K562 treated with DMSO at 1 percent for 12 hours (cell line): ENCODE data around the gene SFTPB. TPM values are rescaled to one million over a fixed set of nuclear protein-coding genes. Genes with fewer than 3 reads are reported as not detected.

Source experiments
- total RNA-seq: library from RNA; unstranded; fragments of 300-600 nt; gene quantifications from 2 replicates; pipeline ENCODE4 v1.2.3, GENCODE V29; 2022; ENCODE audit not compliant: insufficient read depth

Gene SFTPB
- total RNA-seq: not detected in 2 replicates

DNA sequence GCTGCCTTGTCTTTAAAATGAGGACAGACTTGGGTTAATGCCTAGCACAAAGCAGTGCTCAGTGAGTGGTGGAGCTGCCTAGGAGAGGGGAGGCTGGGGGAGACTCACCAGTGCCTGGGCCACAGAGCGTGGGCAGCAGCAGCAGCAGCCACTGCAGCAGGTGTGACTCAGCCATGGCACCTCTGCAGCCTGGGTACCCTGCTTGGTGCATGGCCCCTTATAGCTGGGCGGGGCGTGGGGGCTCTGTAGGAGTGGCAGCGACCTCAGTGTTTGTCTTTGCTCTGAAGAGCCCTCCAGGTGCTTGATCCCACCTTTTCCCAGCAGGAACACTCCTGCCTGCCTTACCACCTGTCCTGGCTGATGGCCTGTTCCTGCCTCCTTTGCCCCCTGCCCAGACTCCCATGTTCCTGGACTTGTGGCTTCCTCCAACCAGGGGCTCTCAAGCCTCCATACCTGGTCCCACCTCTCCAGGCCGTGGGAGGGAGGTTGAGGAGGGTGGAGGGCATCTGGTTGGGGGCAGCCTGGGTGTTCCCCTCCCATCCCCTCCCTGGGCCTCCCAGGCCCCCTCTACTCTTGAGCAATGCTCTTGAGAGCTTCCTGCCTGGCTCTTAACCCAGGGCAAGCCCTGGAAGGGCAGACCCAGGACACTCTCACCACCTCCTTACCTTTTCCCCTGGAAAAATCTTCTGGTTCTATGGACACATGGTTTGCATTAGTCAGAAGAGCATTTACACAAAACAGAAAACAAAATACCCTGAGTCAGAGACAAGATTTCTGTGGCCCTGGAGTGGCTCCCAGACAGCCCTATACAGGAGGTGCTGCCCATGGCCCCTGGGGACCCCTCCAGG, at the start of gene SFTPB:
Gene SFTPB (minus strand): TSS at position 191 of the 848 bp plus-strand sequence. CDS start 16 bp downstream, at position 175.

DNA sequence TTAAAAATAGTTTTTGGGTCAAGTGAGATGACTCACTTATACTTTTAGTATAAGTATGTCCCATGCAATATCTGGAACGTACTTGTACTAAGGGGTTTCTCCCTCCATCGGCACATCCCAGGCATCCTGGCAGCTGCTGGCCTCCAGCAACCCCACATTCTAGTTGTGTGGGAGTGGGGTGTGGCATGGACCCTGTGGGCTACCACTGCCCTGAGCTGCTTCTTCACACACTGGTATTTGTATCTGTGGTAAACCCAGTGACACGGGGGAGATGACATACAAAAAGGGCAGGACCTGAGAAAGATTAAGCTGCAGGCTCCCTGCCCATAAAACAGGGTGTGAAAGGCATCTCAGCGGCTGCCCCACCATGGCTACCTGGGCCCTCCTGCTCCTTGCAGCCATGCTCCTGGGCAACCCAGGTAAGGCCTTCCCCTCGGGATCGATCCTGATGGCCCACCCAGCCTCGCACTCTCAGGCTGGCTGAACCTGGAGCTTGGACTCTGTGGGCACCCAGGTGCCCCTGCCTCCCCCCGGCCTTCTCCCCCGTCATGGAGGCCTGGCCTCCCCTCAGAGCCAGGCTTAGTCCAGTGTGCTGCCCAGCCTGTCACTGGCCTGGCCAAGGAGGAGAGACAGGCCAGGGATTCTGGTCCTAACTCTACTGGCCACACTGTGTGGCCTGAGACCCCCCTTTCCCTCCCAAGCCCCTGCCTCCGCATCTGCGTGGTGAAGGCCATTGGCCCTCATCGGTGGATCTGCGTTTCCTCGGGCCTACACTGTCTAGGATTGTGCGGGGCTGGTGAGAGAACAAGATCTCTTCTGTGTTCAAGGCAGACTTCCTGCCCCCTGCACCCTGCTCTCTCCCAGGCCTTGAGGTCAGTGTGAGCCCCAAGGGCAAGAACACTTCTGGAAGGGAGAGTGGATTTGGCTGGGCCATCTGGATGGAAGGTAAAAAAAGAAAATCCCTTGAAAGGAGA, 26.3 kb upstream of the SFTPB start, which contains the start of gene GNLY:
Gene GNLY (plus strand): TSS at position 307 of the 974 bp plus-strand sequence. CDS start 61 bp downstream, at position 368.

DNA sequence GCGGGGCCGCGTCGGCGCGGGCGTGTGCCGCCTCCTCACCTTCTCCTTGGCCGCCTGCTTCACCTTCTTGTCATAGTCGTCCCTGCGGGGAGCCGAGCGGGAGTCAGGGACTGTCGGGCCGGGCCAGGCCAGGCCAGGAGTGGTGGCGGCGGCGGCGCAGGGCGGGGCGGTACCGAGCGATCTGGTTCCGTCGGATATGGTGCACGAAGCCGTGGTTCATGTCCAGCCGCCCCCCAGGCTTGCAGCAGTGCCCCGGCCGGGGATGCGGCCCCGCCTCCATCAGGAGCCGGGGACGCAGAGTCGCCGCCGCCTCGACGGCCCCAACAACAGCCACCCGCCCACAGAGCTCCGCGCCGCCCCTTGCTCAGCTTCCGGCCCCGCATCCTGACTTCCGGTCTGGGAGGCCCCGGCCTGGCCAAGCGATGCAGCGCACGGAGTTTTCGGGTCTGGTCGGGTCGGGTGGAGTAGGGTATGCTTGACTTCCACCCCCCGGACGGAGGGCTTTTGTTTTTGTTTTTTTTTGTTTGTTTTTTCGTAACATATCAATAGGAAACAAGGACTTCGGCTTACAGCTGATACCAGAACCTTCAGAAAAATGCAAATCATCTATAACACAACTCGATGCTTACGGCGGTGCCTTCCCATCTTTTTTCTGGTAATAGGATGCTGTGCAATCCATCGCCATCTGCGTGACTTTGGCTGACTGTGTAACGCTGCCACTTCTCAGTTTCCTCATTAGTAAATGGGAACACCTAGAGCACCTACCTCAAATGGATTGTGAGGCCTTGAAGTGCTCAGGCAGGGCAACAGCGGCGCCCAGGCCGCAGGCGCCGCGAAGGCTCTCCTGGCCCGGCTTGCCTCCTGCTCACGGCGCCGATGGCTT, 56.1 kb downstream of the SFTPB start, which contains the start of gene C2orf68:
Gene C2orf68 (minus strand): TSS at position 362 of the 883 bp plus-strand sequence. CDS start 82 bp downstream, at position 280.

Other genes with a start within 250 kb of the SFTPB start
- not detected in 2 replicates for gene SH2D6, start 249.5 kb downstream of the SFTPB start, total RNA-seq
- gene MAT2A, start 129.0 kb downstream of the SFTPB start, total RNA-seq: 65.4 and 197 TPM in 2 replicates
- 12.8 and 25.0 TPM in 2 replicates for gene GGCX, start 106.7 kb downstream of the SFTPB start, total RNA-seq
- gene VAMP8, start 90.6 kb downstream of the SFTPB start, total RNA-seq: 157 and 192 TPM in 2 replicates
- gene VAMP5, start 83.8 kb downstream of the SFTPB start, total RNA-seq: 3.6 TPM in 1 of 2 replicates, not detected in the other
- 250 and 334 TPM in 2 replicates for gene RNF181, start 72.5 kb downstream of the SFTPB start, total RNA-seq
- 18.0 and 19.7 TPM in 2 replicates for gene TMEM150A, start 65.5 kb downstream of the SFTPB start, total RNA-seq
- gene C2orf68, start 56.1 kb downstream of the SFTPB start, total RNA-seq: 26.1 and 53.7 TPM in 2 replicates
- gene USP39, start 52.0 kb downstream of the SFTPB start, total RNA-seq: 60.4 and 106 TPM in 2 replicates
- not detected in 2 replicates for gene GNLY, start 26.2 kb upstream of the SFTPB start, total RNA-seq
- not detected in 2 replicates for gene ATOH8, start 85.8 kb upstream of the SFTPB start, total RNA-seq
- 4.2 and 14.6 TPM in 2 replicates for gene ST3GAL5, start 220.8 kb upstream of the SFTPB start, total RNA-seq